ENCODE measurements around the gene GUCY1A1. TPM values are rescaled to one million over a fixed set of nuclear protein-coding genes. Genes with fewer than 3 reads are reported as not detected.

GUCY1A1 gene
- total RNA-seq, 1 donor from 2014 or later = not detected

Other genes with a start within 250 kb of the GUCY1A1 start
- gene GUCY1B1, start 92.2 kb downstream of the GUCY1A1 start, total RNA-seq = 0.30 and 0.32 TPM in 2 replicates
- gene ASIC5, start 199.4 kb downstream of the GUCY1A1 start, total RNA-seq = not detected in 2 replicates
- gene TDO2, start 236.8 kb downstream of the GUCY1A1 start, total RNA-seq = not detected in 2 replicates

Data from activated T-helper 2 cell treated with anti-CD3 and anti-CD28 coated beads, Interferon-gamma antibody, Interleukin-2, Interleukin-4, amounts not matched to agents 10 μg/mL and 5 μg/mL and 100 μg/mL, durations not matched to agents 14 hours and 24 hours and 36 hours (primary cell).